GM10248 (cell line): ENCODE results near the gene ZNF547.

Experiments used
- CTCF ChIA-PET: fragments of 300-600 bp; sonication (Branson Sonifier 250); formaldehyde crosslinking; extraction: SDS; loops from one replicate; lab custom pipeline; 2021; ENCODE audit warnings: antibody characterized with exemption; lab: Yijun Ruan, JAX
- POLR2A ChIA-PET: fragments of 350-650 bp; sonication (Branson Sonifier 250); formaldehyde crosslinking; extraction: SDS; loops from one replicate; lab custom pipeline; 2020; ENCODE audit warnings: antibody characterized with exemption; lab: Yijun Ruan, JAX
- DNase-seq: peaks from one replicate; pipeline ENCODE4 v3.0.0; 2012; ENCODE audit errors: extremely low spot score
- CTCF ChIP-seq: IDR thresholded peaks from 2 replicates; pipeline ENCODE4 v1.5.1; 2012; ENCODE audit warnings: mild to moderate bottlenecking, low read depth; ENCODE audit errors: extremely low read depth, missing control alignments, control extremely low read depth

The ZNF547 gene

GRCh38 chr19:57321751-57322150, 41.6 kb upstream of the ZNF547 start:
- no peak for DNase-seq
- no peak for TF ChIP-seq CTCF
- ChIA-PET POLR2A (no interaction called here), CTCF (interaction anchor here (0.8 kb wide), 2 partner anchors 16 to 21 kb away, joined by 3 read pairs; no protein-coding TSS in a partner anchor)

GRCh38 chr19:57324992-57325391, 38.4 kb upstream of the ZNF547 start:
- ChIA-PET POLR2A (no interaction called here), CTCF (interaction anchor here (1.8 kb wide), 1 partner anchor 10 kb away, joined by 6 read pairs; no protein-coding TSS in a partner anchor)
- no peak for TF ChIP-seq CTCF
- DNase-seq = no peak

- ChIA-PET POLR2A (no interaction called here), CTCF (no interaction called here)
- TF ChIP-seq CTCF = no peak
- no peak for DNase-seq
Measured at GRCh38 chr19:57327993-57328392, 35.4 kb upstream of the ZNF547 start.

GRCh38 chr19:57334191-57334590, 29.2 kb upstream of the ZNF547 start:
- ChIA-PET POLR2A (no interaction called here), CTCF (interaction anchor here (0.8 to 1.7 kb wide), 2 partner anchors 10 to 23 kb away, joined by 3 to 4 read pairs; no protein-coding TSS in a partner anchor)
- no peak for DNase-seq
- TF ChIP-seq CTCF = no peak

- TF ChIP-seq CTCF = no peak
- CTCF ChIA-PET = interaction anchor here (2.1 kb wide), 1 partner anchor 12 kb away, joined by 5 read pairs; the partner anchor contains the start of gene ZNF304
- POLR2A ChIA-PET = no interaction called here
- no peak for DNase-seq
Measured at GRCh38 chr19:57338877-57339276, 24.5 kb upstream of the ZNF547 start.

GRCh38 chr19:57342582-57342981, 20.8 kb upstream of the ZNF547 start:
- CTCF ChIA-PET = interaction anchor here (1.5 to 1.6 kb wide), 2 partner anchors 10 to 21 kb away, joined by 3 to 4 read pairs; no protein-coding TSS in a partner anchor
- no peak for TF ChIP-seq CTCF
- DNase-seq = no peak
- POLR2A ChIA-PET = no interaction called here

- POLR2A ChIA-PET = no interaction called here
- CTCF ChIA-PET = no interaction called here
- TF ChIP-seq CTCF = no peak
- no peak for DNase-seq
Measured at GRCh38 chr19:57348136-57348535, 15.2 kb upstream of the ZNF547 start.
